Measurements from ENCODE around the gene FLII.

DNA sequence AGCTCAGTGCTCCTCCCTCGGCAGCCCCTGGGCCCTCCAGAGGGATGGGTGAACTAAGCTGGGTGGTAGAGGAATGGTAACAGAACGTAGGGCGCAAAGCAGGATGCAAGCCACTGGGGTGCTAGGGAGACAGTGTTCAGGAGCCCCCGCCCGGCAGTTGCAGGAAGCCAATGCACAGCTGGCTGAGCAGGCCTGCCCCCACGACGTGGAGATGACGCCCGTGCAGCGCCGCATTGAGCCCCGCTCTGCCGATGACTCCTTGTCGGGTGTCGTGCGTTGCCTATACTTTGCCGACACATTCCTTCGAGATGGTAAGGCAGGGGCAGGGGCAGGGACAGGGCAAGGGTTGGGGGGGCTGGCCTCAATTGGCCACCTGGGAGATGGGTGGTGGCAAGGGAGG lies 20.2 kb downstream of the FLII start:
- TF ChIP-seq, protein P1, sequence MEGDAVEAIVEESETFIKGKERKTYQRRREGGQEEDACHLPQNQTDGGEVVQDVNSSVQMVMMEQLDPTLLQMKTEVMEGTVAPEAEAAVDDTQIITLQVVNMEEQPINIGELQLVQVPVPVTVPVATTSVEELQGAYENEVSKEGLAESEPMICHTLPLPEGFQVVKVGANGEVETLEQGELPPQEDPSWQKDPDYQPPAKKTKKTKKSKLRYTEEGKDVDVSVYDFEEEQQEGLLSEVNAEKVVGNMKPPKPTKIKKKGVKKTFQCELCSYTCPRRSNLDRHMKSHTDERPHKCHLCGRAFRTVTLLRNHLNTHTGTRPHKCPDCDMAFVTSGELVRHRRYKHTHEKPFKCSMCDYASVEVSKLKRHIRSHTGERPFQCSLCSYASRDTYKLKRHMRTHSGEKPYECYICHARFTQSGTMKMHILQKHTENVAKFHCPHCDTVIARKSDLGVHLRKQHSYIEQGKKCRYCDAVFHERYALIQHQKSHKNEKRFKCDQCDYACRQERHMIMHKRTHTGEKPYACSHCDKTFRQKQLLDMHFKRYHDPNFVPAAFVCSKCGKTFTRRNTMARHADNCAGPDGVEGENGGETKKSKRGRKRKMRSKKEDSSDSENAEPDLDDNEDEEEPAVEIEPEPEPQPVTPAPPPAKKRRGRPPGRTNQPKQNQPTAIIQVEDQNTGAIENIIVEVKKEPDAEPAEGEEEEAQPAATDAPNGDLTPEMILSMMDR (IDR thresholded peaks at IDR 0.05; ENCODE audit: control extremely low read depth in 1 of 3, insufficient read depth in 1 of 3, low read depth in 1 of 3, low read length in 3 of 3), result no peak
- TF ChIP-seq POLR2A (IDR thresholded peaks at IDR 0.05; ENCODE audit: control extremely low read depth in 1 of 2, low read depth in 2 of 2, low read length in 2 of 2) (no peak), CBX5 (IDR thresholded peaks at IDR 0.05; ENCODE audit: low read depth, low read length) (no peak)
- TF ChIP-seq, protein P2, sequence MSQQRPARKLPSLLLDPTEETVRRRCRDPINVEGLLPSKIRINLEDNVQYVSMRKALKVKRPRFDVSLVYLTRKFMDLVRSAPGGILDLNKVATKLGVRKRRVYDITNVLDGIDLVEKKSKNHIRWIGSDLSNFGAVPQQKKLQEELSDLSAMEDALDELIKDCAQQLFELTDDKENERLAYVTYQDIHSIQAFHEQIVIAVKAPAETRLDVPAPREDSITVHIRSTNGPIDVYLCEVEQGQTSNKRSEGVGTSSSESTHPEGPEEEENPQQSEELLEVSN (IDR thresholded peaks at IDR 0.05), result no peak
